GM12878 (cell line): ENCODE data around the gene ZDHHC19. TPM values are rescaled to one million over a fixed set of nuclear protein-coding genes. Genes with fewer than 3 reads are reported as not detected.

Source experiments
- ATAC-seq: fragments of 200-7000 bp; cut with Tn5 transposase; 3 replicates; pipeline ENCODE4 v1.9.1; 2020; ENCODE audit warnings: mild to moderate bottlenecking, moderate library complexity
- BruUV-seq: library from RNA; stranded (reverse); fragments of 400-500 nt; replicated peaks from 2 replicates; lab custom pipeline; 2021; lab: Mats Ljungman, UMichigan
- CTCF ChIA-PET: fragments of 300-600 bp; sonication (Branson Sonifier 250); formaldehyde crosslinking; extraction: SDS; loops from one replicate; lab custom pipeline; 2021; ENCODE audit warnings: inconsistent platforms; lab: Yijun Ruan, JAX
- POLR2A ChIA-PET: fragments of 350-600 bp; formaldehyde crosslinking; extraction: SDS; loops from one replicate; lab custom pipeline; 2021; ENCODE audit warnings: inconsistent platforms; lab: Charles Lee
- RAD21 ChIA-PET: fragments of 300-600 bp; sonication (Branson Sonifier 250); formaldehyde crosslinking; loops from one replicate; lab custom pipeline; 2023; ENCODE audit warnings: antibody characterized with exemption; ENCODE audit not compliant: unreplicated experiment; lab: Charles Lee
- SMC1A ChIA-PET: fragments of 300-600 bp; sonication (Branson Sonifier 250); formaldehyde crosslinking; loops from one replicate; lab custom pipeline; 2023; ENCODE audit not compliant: unreplicated experiment, uncharacterized antibody; lab: Charles Lee
- DNase-seq: peaks from one replicate; pipeline ENCODE4 v3.0.0-alpha.2; 2011; ENCODE audit warnings: low read depth, low spot score
- FAIRE-seq: peaks from 3 replicates; lab custom pipeline; 2011; peaks lifted over from hg19 to GRCh38; lab: Jason Lieb, UNC
- H2AFZ ChIP-seq: 2 replicates; pipeline ENCODE4 v1.6.0; 2011; ENCODE audit warnings: low read depth, low read length, control low read depth; ENCODE audit not compliant: control insufficient read depth
- H3K27ac ChIP-seq: 2 replicates; pipeline ENCODE4 v1.5.1; 2011; ENCODE audit warnings: control low read depth; ENCODE audit not compliant: control insufficient read depth, insufficient read depth
- H3K27me3 ChIP-seq, 2 experiments: replicated peaks in 1 of 2; 2 replicates each; pipeline versions ENCODE4 v1.6.0 to v1.6.1; 2011; ENCODE audit warnings: low read length in 1 of 2; ENCODE audit not compliant: control insufficient read depth in 2 of 2, insufficient read depth in 2 of 2
- H3K36me3 ChIP-seq, 2 experiments: 2 replicates each; pipeline ENCODE4 v1.5.1; 2011; ENCODE audit warnings: low read length in 1 of 2; ENCODE audit not compliant: control insufficient read depth in 2 of 2, insufficient read depth in 2 of 2
- H3K4me1 ChIP-seq: 2 replicates; pipeline ENCODE4 v1.6.1; 2011; ENCODE audit warnings: mild to moderate bottlenecking, low read length, moderate library complexity, mixed read lengths; ENCODE audit not compliant: control insufficient read depth, insufficient read depth
- H3K4me2 ChIP-seq: 2 replicates; pipeline ENCODE4 v1.6.0; 2011; ENCODE audit warnings: control low read depth; ENCODE audit not compliant: control insufficient read depth, insufficient read depth
- H3K4me3 ChIP-seq: fragments of 200-600 bp; sonication (generic); 2 replicates; pipeline ENCODE4 v1.5.1; 2016
- H3K79me2 ChIP-seq: 2 replicates; pipeline ENCODE4 v1.6.0; 2011; ENCODE audit warnings: low read length; ENCODE audit not compliant: control insufficient read depth, insufficient read depth
- H3K9ac ChIP-seq: 2 replicates; pipeline ENCODE4 v1.8.0; 2011; ENCODE audit warnings: low read length, control low read depth, mixed read lengths; ENCODE audit not compliant: control insufficient read depth, insufficient read depth
- H3K9me3 ChIP-seq: replicated peaks from 3 replicates; pipeline ENCODE4 v1.5.1; 2011; ENCODE audit warnings: mild to moderate bottlenecking, low read length; ENCODE audit not compliant: control insufficient read depth, insufficient read depth
- H4K20me1 ChIP-seq: 2 replicates; pipeline ENCODE4 v1.6.0; 2011; ENCODE audit not compliant: control insufficient read depth, insufficient read depth
- BCL11A ChIP-seq: IDR thresholded peaks from 2 replicates; pipeline ENCODE4 v1.6.1; 2011; ENCODE audit warnings: low read depth, low read length
- BHLHE40 ChIP-seq, 2 experiments: fragments of 450-650 bp in 1 of 2; IDR thresholded peaks; 2 replicates each; pipeline ENCODE4 v1.6.1; 2011 to 2017; ENCODE audit warnings: low read depth in 2 of 2, borderline replicate concordance in 1 of 2, improper control_type of control experiment in 1 of 2, low read length in 1 of 2, mild to moderate bottlenecking in 1 of 2
- CBX5 ChIP-seq: sonication (generic); IDR thresholded peaks from 2 replicates; pipeline ENCODE4 v1.6.1; 2016; ENCODE audit warnings: low read depth, moderate library complexity, mild to moderate bottlenecking, inconsistent platforms
- CREB1 ChIP-seq: IDR thresholded peaks from 2 replicates; pipeline ENCODE4 v1.6.1; 2012; ENCODE audit warnings: low read depth, mild to moderate bottlenecking, inconsistent platforms
- CREM ChIP-seq: IDR thresholded peaks from 2 replicates; pipeline ENCODE4 v1.6.1; 2014; ENCODE audit warnings: antibody characterized with exemption, low read depth
- EGR1 ChIP-seq, 2 experiments: IDR thresholded peaks; 1 replicate in 1 of 2; 2 replicates in 1 of 2; pipeline ENCODE4 v1.6.1; 2011 to 2012; ENCODE audit warnings: low read depth in 2 of 2, low read length in 2 of 2, borderline replicate concordance in 1 of 2, mild to moderate bottlenecking in 1 of 2, moderate library complexity in 1 of 2
- MTA2 ChIP-seq: fragments of 450-650 bp; IDR thresholded peaks from 2 replicates; pipeline ENCODE4 v1.6.1; 2016; ENCODE audit warnings: low read depth, mild to moderate bottlenecking, moderate library complexity
- MYB ChIP-seq: fragments of 150-350 bp; IDR thresholded peaks from 2 replicates; pipeline ENCODE4 v1.6.1; 2014; ENCODE audit warnings: mild to moderate bottlenecking, low read depth, low read length, borderline replicate concordance
- NBN ChIP-seq: fragments of 450-650 bp; IDR thresholded peaks from 2 replicates; pipeline ENCODE4 v1.6.1; 2016
- NFXL1 ChIP-seq: fragments of 450-650 bp; IDR thresholded peaks from 2 replicates; pipeline ENCODE4 v1.6.1; 2017; ENCODE audit warnings: antibody characterized with exemption, mild to moderate bottlenecking, borderline replicate concordance
- RAD51 ChIP-seq: fragments of 450-650 bp; IDR thresholded peaks from 2 replicates; pipeline ENCODE4 v1.6.1; 2016; ENCODE audit warnings: moderate library complexity, mild to moderate bottlenecking, inconsistent platforms
- RFX5 ChIP-seq: IDR thresholded peaks from 2 replicates; pipeline ENCODE4 v1.6.1; 2011; ENCODE audit warnings: low read depth, low read length, improper control_type of control experiment
- SP1 ChIP-seq: IDR thresholded peaks from one replicate; pipeline ENCODE4 v1.6.1; 2011; ENCODE audit warnings: low read depth, low read length
- TCF7 ChIP-seq: IDR thresholded peaks from 2 replicates; pipeline ENCODE4 v1.6.1; 2014; ENCODE audit warnings: antibody characterized with exemption, borderline replicate concordance
- ZNF384 ChIP-seq: IDR thresholded peaks from 2 replicates; pipeline ENCODE4 v1.6.1; 2012; ENCODE audit warnings: low read depth, mild to moderate bottlenecking, low read length, improper control_type of control experiment, borderline replicate concordance
- ZSCAN29 ChIP-seq: fragments of 450-650 bp; IDR thresholded peaks from 2 replicates; pipeline ENCODE4 v1.6.1; 2017; ENCODE audit warnings: mild to moderate bottlenecking, moderate library complexity
- WGBS: methylation state at CpG from one replicate; pipeline ENCODE4 v1.1.6; 2016; ENCODE audit warnings: low lambda C conversion rate; ENCODE audit not compliant: insufficient replicate concordance, insufficient coverage; ENCODE audit errors: missing lambda C conversion rate; 5-methylcytosine and 5-hydroxymethylcytosine counted together
- in situ Hi-C: fragments of 300-500 bp; cut with MboI; formaldehyde crosslinking; loops from 9 replicates; pipeline ENCODE4 v1.14.3; 2018; ENCODE audit warnings: mixed read lengths
- intact Hi-C: fragments of 100-400 bp; cut with micrococcal nuclease; formaldehyde crosslinking; loops from one replicate; pipeline ENCODE4 v1.14.2; 2022; ENCODE audit not compliant: unreplicated experiment
- polyA plus RNA-seq, 11 experiments: library from polyadenylated mRNA; depleted of rRNA in 4 of 11; unstranded in 6 of 11; stranded (reverse) in 5 of 11; fragments of >200 nt; fragmentation: Nextera tagmentation in 4 of 11; fragmentation: Illumina TruSeq in 1 of 11; extraction: Ambion mirVana in 4 of 11; extraction: Trizol in 1 of 11; gene quantifications; 1 replicate in 1 of 11; 2 replicates in 10 of 11; pipeline versions ENCODE4 v1.2.1 to v1.2.3, GENCODE V29; 2011 to 2016; ENCODE audit warnings: inconsistent platforms in 2 of 11, missing spikeins in 2 of 11, low read depth in 1 of 11
- total RNA-seq, 4 experiments: library from RNA; depleted of rRNA in 3 of 4; stranded (reverse); fragments of >200 nt in 3 of 4; fragmentation: Illumina TruSeq in 1 of 4; extraction: Trizol in 1 of 4; gene quantifications; 2 replicates each; pipeline versions ENCODE4 v1.2.1 to v1.2.3, GENCODE V29; 2013 to 2021
- TF ChIP-seq, protein P1 (sequence below), 3 experiments: IDR thresholded peaks in 2 of 3; conservative IDR thresholded peaks in 1 of 3; 2 replicates each; pipeline ENCODE4 v1.5.1; 2011; ENCODE audit warnings: low read depth in 3 of 3, low read length in 3 of 3, mild to moderate bottlenecking in 3 of 3, control low read depth in 2 of 3, moderate library complexity in 2 of 3, inconsistent platforms in 1 of 3, mixed read lengths in 1 of 3; ENCODE audit not compliant: control insufficient read depth in 2 of 3, insufficient read depth in 1 of 3; ENCODE audit errors: extremely low read depth in 1 of 3
- TF ChIP-seq, protein P2 (sequence below): IDR thresholded peaks from 2 replicates; pipeline ENCODE4 v1.6.1; 2011; ENCODE audit warnings: borderline replicate concordance, low read depth, mild to moderate bottlenecking, moderate library complexity, low read length; ENCODE audit not compliant: insufficient read depth, poor library complexity, severe bottlenecking
- TF ChIP-seq, protein P3 (sequence below): IDR thresholded peaks from 2 replicates; pipeline ENCODE4 v1.6.1; 2011; ENCODE audit warnings: low read depth, low read length, improper control_type of control experiment, borderline replicate concordance

ZDHHC19 gene
- total and polyA plus RNA-seq, 10 of the 15 experiments (the other 5 are each of a cell fraction or from before 2014, with no cell fraction given): 0.26 TPM; not detected in 9

DNA sequence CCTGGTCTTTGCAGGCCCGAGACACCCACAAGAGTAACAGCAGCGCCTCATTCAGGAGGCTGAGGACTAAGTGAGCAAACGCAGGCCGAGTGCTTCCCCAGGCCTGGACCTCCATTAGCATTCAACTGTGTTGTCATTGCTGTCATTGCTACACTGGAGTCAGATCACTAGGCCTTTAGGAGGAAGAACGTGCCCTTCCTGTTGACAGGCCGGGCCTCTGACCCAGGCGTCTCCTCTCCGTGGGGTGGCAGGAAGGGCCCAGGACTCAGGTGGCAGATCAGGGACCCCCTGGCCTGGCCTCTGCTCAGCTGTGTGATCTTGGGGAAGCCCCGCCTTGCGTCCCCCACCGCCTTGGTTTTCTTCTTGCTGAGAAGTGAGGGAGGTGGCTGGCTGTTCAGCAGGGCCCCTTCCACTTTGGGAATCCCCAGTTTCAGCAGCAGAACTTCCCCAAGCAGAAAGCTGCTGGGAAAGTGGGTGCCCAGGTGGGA is 19.1 kb downstream of the ZDHHC19 start:
- peak overlapping the region; percentile 67 for H3K4me2 ChIP-seq
- H3K79me2 ChIP-seq: no peaks in the 10 kb centered on the region; the same call in 1 of the 2 replicates
- SMC1A ChIA-PET: interaction anchor here (0.6 to 9.7 kb wide), 15 partner anchors 11 to 249 kb away, joined by 3 to 151 read pairs (median 5); no protein-coding TSS in a partner anchor
- intact Hi-C loops: loop anchor here (1.0 to 10.0 kb wide), 3 partner anchors 9 to 287 kb away; partner anchors contain the start of gene TNK2
- peak overlapping the region; percentile 83 for H3K27ac ChIP-seq
- RAD21 ChIA-PET: interaction anchor here (0.5 to 6.5 kb wide), 16 partner anchors 8 to 166 kb away, joined by 3 to 113 read pairs (median 7); no protein-coding TSS in a partner anchor
- CTCF ChIA-PET: interaction anchor here (0.8 to 6.6 kb wide), 8 partner anchors 12 to 170 kb away, joined by 3 to 121 read pairs (median 5); no protein-coding TSS in a partner anchor
- peak overlapping the region; percentile 66 for H3K9ac ChIP-seq
- DNase-seq: peak; percentile 74
- peak overlapping the region; percentile 61 for H2AFZ ChIP-seq
- no peaks in the 10 kb centered on the region for H3K36me3 ChIP-seq
- peak overlapping the region; percentile 53; the same call in 1 of the 2 replicates for H3K4me3 ChIP-seq
- POLR2A ChIA-PET: interaction anchor here (0.7 to 6.1 kb wide), 8 partner anchors 11 to 128 kb away, joined by 3 to 61 read pairs (median 8); no protein-coding TSS in a partner anchor
- no peaks in the 10 kb centered on the region for H4K20me1 ChIP-seq
- ATAC-seq: peak; percentile 77
- WGBS: 4% methylated on average over 11 of the region's 11 CpGs
- peak; percentile 92 for FAIRE-seq
- BruUV-seq: no TSS peak
- H3K9me3 ChIP-seq: no peaks in the 10 kb centered on the region
- H3K4me1 ChIP-seq: peaks cover 55% of the 10 kb centered on the region
- in situ Hi-C loops: loop anchor here (5.0 kb wide), 1 partner anchor 115 kb away; no protein-coding TSS in a partner anchor
- H3K27me3 ChIP-seq: no peaks in the 10 kb centered on the region
- no peak for TF ChIP-seq BCL11A
- no peak for TF ChIP-seq TCF7
- no peak for TF ChIP-seq ZSCAN29
- peak; percentile 72 for TF ChIP-seq CREM
- 0 out of 2 replicates have a peak, but pooled peaks have one; percentile 39 for TF ChIP-seq CBX5
- TF ChIP-seq, protein P1, sequence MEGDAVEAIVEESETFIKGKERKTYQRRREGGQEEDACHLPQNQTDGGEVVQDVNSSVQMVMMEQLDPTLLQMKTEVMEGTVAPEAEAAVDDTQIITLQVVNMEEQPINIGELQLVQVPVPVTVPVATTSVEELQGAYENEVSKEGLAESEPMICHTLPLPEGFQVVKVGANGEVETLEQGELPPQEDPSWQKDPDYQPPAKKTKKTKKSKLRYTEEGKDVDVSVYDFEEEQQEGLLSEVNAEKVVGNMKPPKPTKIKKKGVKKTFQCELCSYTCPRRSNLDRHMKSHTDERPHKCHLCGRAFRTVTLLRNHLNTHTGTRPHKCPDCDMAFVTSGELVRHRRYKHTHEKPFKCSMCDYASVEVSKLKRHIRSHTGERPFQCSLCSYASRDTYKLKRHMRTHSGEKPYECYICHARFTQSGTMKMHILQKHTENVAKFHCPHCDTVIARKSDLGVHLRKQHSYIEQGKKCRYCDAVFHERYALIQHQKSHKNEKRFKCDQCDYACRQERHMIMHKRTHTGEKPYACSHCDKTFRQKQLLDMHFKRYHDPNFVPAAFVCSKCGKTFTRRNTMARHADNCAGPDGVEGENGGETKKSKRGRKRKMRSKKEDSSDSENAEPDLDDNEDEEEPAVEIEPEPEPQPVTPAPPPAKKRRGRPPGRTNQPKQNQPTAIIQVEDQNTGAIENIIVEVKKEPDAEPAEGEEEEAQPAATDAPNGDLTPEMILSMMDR (IDR thresholded peaks at IDR 0.05 in 2 of 3, conservative IDR thresholded peaks at IDR 0.05 in 1 of 3; ENCODE audit: control insufficient read depth in 2 of 3, extremely low read depth in 1 of 3, insufficient read depth in 1 of 3, low read depth in 3 of 3, low read length in 3 of 3): peak in 1 of 3 experiments; percentile 5; a peak in 1 of 6 replicates
- TF ChIP-seq NBN: no peak
- no peak for TF ChIP-seq CREB1
- TF ChIP-seq RAD51: no peak
- no peak for TF ChIP-seq NFXL1
- TF ChIP-seq, protein P2, sequence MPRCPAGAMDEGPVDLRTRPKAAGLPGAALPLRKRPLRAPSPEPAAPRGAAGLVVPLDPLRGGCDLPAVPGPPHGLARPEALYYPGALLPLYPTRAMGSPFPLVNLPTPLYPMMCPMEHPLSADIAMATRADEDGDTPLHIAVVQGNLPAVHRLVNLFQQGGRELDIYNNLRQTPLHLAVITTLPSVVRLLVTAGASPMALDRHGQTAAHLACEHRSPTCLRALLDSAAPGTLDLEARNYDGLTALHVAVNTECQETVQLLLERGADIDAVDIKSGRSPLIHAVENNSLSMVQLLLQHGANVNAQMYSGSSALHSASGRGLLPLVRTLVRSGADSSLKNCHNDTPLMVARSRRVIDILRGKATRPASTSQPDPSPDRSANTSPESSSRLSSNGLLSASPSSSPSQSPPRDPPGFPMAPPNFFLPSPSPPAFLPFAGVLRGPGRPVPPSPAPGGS: no peak
- TF ChIP-seq EGR1 (IDR thresholded peaks at IDR 0.05; ENCODE audit: borderline replicate concordance in 1 of 2, low read depth in 2 of 2, low read length in 2 of 2): no peak
- TF ChIP-seq SP1: peak; percentile 30
- no peak for TF ChIP-seq MYB
- TF ChIP-seq, protein P3, sequence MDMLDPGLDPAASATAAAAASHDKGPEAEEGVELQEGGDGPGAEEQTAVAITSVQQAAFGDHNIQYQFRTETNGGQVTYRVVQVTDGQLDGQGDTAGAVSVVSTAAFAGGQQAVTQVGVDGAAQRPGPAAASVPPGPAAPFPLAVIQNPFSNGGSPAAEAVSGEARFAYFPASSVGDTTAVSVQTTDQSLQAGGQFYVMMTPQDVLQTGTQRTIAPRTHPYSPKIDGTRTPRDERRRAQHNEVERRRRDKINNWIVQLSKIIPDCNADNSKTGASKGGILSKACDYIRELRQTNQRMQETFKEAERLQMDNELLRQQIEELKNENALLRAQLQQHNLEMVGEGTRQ: no peak
- TF ChIP-seq MTA2: no peak
- TF ChIP-seq ZNF384: no peak; the same call in 1 of the 2 replicates
- TF ChIP-seq RFX5: no peak
- TF ChIP-seq BHLHE40 (IDR thresholded peaks at IDR 0.05; ENCODE audit: borderline replicate concordance in 1 of 2, low read depth in 2 of 2, low read length in 1 of 2): peak in 1 of 2 experiments; percentile 66; a peak in 3 of 4 replicates
